Cardiac muscle cell (in vitro differentiated cells and primary cell): ENCODE measurements around the gene NLGN4Y. TPM values are rescaled to one million over a fixed set of nuclear protein-coding genes. Genes with fewer than 3 reads are reported as not detected.

Experiments
- DNase-seq, 2 donors: peaks; one replicate each; pipeline versions ENCODE4 v3.0.0 to v3.0.0-alpha.2; 2010 to 2017; ENCODE audit warnings: low read depth in 1 of 2, low spot score in 1 of 2
- H3K27ac ChIP-seq: fragments of 200-600 bp; sonication (generic); 2 replicates; pipeline ENCODE4 v1.5.1; 2016
- H3K27me3 ChIP-seq: fragments of 200-600 bp; sonication (generic); 2 replicates; pipeline ENCODE4 v1.6.0; 2016; ENCODE audit warnings: control low read depth
- H3K36me3 ChIP-seq: fragments of 200-600 bp; sonication (generic); 2 replicates; pipeline ENCODE4 v1.5.1; 2016; ENCODE audit warnings: control low read depth
- H3K4me1 ChIP-seq: fragments of 200-600 bp; sonication (generic); 2 replicates; pipeline ENCODE4 v1.8.1; 2017; ENCODE audit warnings: low read depth, mild to moderate bottlenecking, mixed run types
- H3K4me3 ChIP-seq: fragments of 200-600 bp; sonication (generic); 2 replicates; pipeline ENCODE4 v1.5.1; 2016; ENCODE audit warnings: mild to moderate bottlenecking
- H3K9me3 ChIP-seq: fragments of 200-600 bp; sonication (generic); 2 replicates; pipeline ENCODE4 v1.5.1; 2017; ENCODE audit warnings: low read depth, mild to moderate bottlenecking, control low read depth
- CTCF ChIP-seq: IDR thresholded peaks from 2 replicates; pipeline ENCODE4 v1.5.1; 2012; ENCODE audit warnings: low read depth, mild to moderate bottlenecking, low read length
- polyA plus RNA-seq: library from polyadenylated mRNA; unstranded; fragments of >200 nt; fragmentation: Nextera tagmentation; extraction: Ambion mirVana; gene quantifications from 2 replicates; pipeline ENCODE4 v1.2.1, GENCODE V29; 2016
- total RNA-seq: library from RNA; depleted of rRNA; stranded (reverse); fragments of >200 nt; gene quantifications from 2 replicates; pipeline ENCODE4 v1.2.3, GENCODE V29; 2016

NLGN4Y gene
- total and polyA plus RNA-seq, 2 experiments from 2014 or later, result 0.09 TPM; not detected in 1

- Histone ChIP-seq H3K36me3 (no peaks in the 10 kb centered on the region), H3K27ac (no peak overlapping the region), H3K9me3 (no peaks in the 10 kb centered on the region), H3K4me1 (no peaks in the 10 kb centered on the region), H3K27me3 (no peaks in the 10 kb centered on the region), H3K4me3 (no peak overlapping the region)
- peak in 1 of 2 donors; percentile 55 for DNase-seq
- no peak for TF ChIP-seq CTCF
Measured at GRCh38 chrY:14644157-14644952, 120.0 kb downstream of the NLGN4Y start.

- no peaks in the 10 kb centered on the region for H3K36me3 ChIP-seq
- no peaks in the 10 kb centered on the region for H3K9me3 ChIP-seq
- TF ChIP-seq CTCF, result no peak
- no peak overlapping the region for H3K4me3 ChIP-seq
- no peaks in the 10 kb centered on the region for H3K27me3 ChIP-seq
- no peak overlapping the region for H3K27ac ChIP-seq
- no peak for DNase-seq
- H3K4me1 ChIP-seq, result no peaks in the 10 kb centered on the region
Measured at GRCh38 chrY:14679181-14679580, 154.9 kb downstream of the NLGN4Y start.

GRCh38 chrY:14694543-14694942 is 170.2 kb downstream of the NLGN4Y start:
- H3K27me3 ChIP-seq, result no peaks in the 10 kb centered on the region
- TF ChIP-seq CTCF, result no peak
- H3K9me3 ChIP-seq, result no peaks in the 10 kb centered on the region
- no peak overlapping the region for H3K27ac ChIP-seq
- no peaks in the 10 kb centered on the region for H3K36me3 ChIP-seq
- DNase-seq, result peak in 1 of 2 donors; percentile 3
- no peaks in the 10 kb centered on the region for H3K4me1 ChIP-seq
- no peak overlapping the region for H3K4me3 ChIP-seq

- Histone ChIP-seq H3K4me3 (no peak overlapping the region), H3K27ac (no peak overlapping the region), H3K4me1 (no peaks in the 10 kb centered on the region), H3K9me3 (no peaks in the 10 kb centered on the region), H3K27me3 (no peaks in the 10 kb centered on the region), H3K36me3 (no peaks in the 10 kb centered on the region)
- DNase-seq, result no peak
- TF ChIP-seq CTCF, result no peak
Measured at GRCh38 chrY:14708158-14708557, 183.8 kb downstream of the NLGN4Y start.

GRCh38 chrY:14741596-14741995 is 217.3 kb downstream of the NLGN4Y start:
- H3K36me3 ChIP-seq, result no peaks in the 10 kb centered on the region
- H3K4me3 ChIP-seq, result no peak overlapping the region
- peak in 1 of 2 donors; percentile 0 for DNase-seq

More at GRCh38 chrY:14741596-14741995, 217.3 kb downstream of the NLGN4Y start:
- no peak overlapping the region for H3K27ac ChIP-seq
- H3K27me3 ChIP-seq, result no peaks in the 10 kb centered on the region
- H3K9me3 ChIP-seq, result no peaks in the 10 kb centered on the region
- no peaks in the 10 kb centered on the region for H3K4me1 ChIP-seq
- no peak for TF ChIP-seq CTCF
